GM12864 (cell line): Measurements from ENCODE around the gene TMEM254.
A peak's percentile ranks its signal among the peaks of the same experiment; 100 is the strongest.
"Not testable (repeated sequence)": the region's sequence is repeated elsewhere in the genome, so short reads cannot be mapped to it uniquely, and the experiment has no call there.

ENCODE experiments used
- DNase-seq: peaks from one replicate; pipeline ENCODE4 v3.0.0-alpha.2; 2011; ENCODE audit warnings: low read depth
- H3K4me3 ChIP-seq: 2 replicates; pipeline ENCODE4 v1.5.1; 2011; ENCODE audit warnings: mild to moderate bottlenecking, low read depth, low read length, control low read depth
- TF ChIP-seq, protein P1 (sequence below): IDR thresholded peaks from 2 replicates; pipeline ENCODE4 v1.5.1; 2011; ENCODE audit warnings: low read depth, mild to moderate bottlenecking, moderate library complexity, low read length, control low read depth, inconsistent platforms; ENCODE audit errors: missing control alignments

TMEM254 gene

DNA sequence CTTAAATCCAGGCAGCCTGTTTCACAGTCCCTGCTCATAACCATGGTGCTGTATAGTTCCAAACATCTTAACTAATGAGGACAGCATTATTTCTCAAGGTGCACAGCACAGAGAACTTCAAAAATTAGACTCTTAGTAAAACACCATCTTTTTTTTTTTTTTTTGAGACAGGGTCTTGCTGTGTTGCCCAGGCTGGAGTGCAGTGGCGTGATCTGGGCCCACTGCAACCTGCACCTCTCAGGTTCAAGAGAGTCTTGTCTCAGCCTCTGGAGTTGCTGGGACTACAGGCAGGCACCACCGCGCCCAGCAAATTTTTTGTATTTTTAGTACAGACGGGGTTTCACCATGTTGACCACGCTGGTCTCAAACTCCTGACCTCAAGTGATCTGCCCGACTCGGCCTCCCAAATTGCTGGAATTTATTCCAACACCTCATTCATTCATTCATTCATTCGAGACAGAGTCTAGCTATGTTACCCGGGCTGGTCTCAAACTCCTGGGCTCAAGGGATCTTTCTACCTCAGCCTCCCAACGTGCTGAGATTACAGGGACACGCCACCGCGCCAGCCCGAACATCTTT lies 507 bp upstream of the TMEM254 start:
- DNase-seq, result no peak
- H3K4me3 ChIP-seq, result peak overlapping the region; percentile 74
- TF ChIP-seq, protein P1, sequence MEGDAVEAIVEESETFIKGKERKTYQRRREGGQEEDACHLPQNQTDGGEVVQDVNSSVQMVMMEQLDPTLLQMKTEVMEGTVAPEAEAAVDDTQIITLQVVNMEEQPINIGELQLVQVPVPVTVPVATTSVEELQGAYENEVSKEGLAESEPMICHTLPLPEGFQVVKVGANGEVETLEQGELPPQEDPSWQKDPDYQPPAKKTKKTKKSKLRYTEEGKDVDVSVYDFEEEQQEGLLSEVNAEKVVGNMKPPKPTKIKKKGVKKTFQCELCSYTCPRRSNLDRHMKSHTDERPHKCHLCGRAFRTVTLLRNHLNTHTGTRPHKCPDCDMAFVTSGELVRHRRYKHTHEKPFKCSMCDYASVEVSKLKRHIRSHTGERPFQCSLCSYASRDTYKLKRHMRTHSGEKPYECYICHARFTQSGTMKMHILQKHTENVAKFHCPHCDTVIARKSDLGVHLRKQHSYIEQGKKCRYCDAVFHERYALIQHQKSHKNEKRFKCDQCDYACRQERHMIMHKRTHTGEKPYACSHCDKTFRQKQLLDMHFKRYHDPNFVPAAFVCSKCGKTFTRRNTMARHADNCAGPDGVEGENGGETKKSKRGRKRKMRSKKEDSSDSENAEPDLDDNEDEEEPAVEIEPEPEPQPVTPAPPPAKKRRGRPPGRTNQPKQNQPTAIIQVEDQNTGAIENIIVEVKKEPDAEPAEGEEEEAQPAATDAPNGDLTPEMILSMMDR, result no peak

DNA sequence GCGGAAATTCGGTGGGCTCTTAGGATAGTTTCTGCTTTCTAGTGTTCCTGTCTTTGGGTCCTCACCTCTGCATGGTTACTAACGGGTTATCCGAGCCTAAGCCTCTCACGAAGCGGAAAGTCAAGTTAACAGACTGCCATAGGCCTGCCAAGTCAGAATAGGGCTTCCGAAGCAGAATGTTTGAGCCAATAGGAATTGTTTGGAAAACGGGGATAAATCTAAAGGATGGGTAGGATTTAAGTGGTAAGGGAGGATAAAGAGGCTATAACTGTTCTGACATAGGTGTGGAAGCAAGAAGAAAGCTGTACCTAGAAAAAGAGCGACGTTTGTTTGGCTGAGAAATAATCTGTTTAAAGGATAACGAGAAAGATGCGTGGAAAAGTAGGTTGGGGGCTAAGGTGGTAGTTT lies 851 bp downstream of the TMEM254 start:
- TF ChIP-seq, protein P1, result no peak
- no peak for DNase-seq
- peak overlapping the region; percentile 74 for H3K4me3 ChIP-seq

DNA sequence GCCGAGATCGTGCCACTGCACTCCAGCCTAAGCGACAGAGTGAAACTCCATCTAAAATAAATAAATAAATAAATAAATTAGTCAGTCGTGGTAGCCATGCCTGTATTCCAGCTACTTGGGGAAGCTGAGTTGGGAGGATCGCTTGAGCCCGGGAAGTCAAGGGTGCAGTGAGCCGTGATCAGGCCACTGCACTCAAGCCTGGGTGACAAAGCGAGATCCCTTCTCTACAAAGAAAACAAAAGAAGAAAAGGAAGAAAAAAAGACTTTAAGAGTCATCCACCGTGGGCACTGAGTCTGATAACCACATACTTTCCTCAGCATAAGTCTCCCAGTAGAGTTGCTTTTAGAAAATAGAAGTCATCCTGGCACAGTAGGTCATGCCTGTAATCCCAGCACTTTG lies 2.6 kb downstream of the TMEM254 start:
- no peak for DNase-seq
- TF ChIP-seq, protein P1, result no peak
- no peak overlapping the region for H3K4me3 ChIP-seq

DNA sequence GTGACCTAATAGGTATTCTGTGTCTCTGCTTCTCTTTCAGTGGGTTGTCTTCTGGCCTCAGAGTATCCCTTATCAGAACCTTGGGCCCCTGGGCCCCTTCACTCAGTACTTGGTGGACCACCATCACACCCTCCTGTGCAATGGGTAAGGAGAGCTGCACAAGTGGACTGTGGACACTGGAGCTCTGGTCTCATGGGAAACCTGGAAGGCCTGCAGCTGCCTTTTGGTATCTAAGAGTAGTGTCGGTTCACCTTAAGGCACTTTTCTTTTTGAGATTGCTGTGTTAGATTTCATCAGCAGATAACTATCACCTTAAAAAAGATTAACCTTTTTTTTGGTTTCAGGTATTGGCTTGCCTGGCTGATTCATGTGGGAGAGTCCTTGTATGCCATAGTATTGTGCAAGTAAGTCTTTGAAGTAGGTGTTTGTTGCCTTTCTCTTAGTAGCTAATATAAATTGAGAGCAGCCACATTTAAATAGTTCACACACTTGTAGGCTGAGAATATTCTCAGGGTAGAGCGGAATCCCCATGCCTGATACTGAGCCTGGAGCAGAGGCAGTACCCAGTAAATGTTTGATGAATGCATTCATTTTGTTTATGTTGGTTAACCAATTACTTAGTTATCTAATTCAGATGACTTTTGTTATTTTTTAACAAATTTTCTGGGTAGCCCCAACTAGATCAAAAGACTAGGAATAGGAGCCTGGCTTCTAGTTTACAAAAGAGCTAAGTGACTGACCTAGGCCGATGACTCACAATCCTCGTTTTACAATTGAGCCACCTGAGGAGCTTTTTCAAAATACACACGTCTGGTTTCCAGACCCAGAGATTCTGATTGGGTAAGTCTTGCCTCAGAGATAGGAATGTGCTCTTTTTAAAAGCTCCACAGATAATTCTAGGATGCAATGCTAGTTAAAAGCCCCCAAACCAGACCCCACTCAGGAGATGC lies 3.6 kb downstream of the TMEM254 start:
- TF ChIP-seq, protein P1, result no peak
- DNase-seq, result no peak
- no peak overlapping the region for H3K4me3 ChIP-seq

DNA sequence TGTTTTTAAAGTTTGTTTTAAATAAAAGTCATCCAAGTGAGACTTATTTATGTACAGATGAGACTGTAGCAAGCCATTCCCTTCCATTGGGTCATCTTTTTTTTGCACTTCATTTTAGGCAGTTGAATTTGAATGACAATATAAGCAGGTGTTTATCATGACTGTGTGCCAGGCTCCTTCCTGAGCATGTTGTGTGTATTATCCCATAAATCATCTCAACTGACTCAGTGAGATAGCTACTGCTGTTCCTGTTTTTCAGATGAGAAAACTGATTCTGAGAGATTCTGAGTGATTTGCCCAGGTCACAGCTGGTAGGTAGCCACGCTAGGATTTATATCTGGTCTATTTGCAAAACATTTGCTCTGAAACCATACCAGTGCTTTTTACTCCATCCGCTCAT lies 11.7 kb downstream of the TMEM254 start:
- no peak for DNase-seq
- TF ChIP-seq, protein P1, result no peak
- H3K4me3 ChIP-seq, result no peak overlapping the region

DNA sequence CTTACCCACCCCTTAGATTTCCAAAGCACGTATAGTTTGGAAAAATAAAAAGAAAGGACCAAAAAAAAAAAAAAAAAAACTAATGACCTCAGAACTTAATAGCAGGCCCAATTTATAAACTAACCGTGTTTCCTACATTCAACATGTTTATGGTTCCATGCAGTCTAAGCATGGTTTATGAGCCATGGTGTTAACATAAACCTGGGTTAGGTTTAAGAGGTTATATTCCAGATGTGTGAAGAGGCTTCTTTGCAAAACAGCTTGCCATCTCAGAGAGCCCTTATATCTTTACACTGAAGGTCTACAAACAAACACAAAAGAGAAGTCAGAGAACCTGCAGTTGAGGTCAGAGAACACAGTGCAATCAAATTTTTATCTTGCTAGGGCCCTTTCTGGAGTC lies 15.8 kb downstream of the TMEM254 start:
- DNase-seq, result no peak
- TF ChIP-seq, protein P1, result no peak

DNA sequence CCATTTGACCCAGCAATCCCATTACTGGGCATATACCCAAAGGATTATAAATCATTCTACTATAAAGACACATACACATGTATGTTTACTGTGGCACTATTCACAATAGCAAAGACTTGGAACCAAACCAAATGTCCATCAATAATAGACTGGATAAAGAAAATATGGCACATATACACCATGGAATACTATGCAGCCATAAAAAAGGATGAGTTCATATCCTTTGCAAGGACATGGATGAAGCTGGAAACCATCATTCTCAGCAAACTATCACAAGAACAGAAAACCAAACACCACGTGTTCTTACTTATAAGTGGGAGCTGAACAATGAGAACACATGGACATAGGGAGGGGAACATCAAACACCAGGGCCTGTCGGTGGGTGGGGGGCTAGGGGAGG lies 19.8 kb downstream of the TMEM254 start:
- H3K4me3 ChIP-seq, result not testable (repeated sequence)

More for the DNA sequence above, 15.8 kb downstream of the TMEM254 start:
- H3K4me3 ChIP-seq, result no peak overlapping the region

DNA sequence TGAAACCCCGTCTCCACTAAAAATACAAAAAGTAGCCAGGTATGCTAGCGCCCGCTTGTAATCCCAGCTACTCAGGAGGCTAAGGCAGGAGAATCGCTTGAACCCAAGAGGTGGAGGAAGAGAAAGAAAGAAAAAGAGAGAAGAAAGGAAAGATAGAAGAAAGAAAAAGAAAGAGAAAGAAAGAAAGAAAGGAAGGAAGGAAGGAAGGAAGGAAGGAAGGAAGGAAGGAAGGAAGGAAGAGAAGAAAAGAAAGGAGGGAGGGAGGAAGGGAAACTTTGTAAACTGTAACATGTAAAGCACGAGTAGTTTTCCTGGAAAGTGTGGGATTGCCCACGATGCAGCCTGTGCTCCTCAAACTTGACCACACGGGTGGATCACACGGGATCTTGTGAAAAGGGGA lies 20.8 kb downstream of the TMEM254 start:
- not testable (repeated sequence) for DNase-seq, H3K4me3 ChIP-seq

More for the DNA sequence above, 19.8 kb downstream of the TMEM254 start:
- not testable (repeated sequence) for DNase-seq
